ENCODE data around the gene SOD3. TPM values are rescaled to one million over a fixed set of nuclear protein-coding genes. Genes with fewer than 3 reads are reported as not detected.

The SOD3 gene
- total RNA-seq, 1 experiment from 2014 or later = 4.1 TPM

DNA sequence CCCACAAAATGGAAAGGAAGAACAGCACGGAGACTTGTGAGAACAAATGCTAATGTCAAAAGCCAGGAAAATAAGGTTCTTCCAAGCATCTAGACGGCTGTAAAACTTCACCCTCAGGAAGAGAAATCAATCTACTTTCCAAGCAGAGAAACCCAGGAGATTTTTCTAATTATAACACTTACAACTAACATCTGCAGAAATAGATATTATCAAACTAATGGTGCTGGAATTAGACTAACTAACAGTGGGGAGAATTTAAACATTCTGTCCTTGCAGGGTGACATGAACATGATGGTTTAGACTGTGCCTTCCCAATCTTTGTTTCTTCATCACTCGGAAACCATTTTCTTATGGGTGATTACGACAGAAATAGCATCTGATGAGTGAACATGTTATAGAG, 40.3 kb downstream of the SOD3 start (continued):
- TF ChIP-seq AR (CRISPR knock-in tag; IDR thresholded peaks at IDR 0.05) (no peak), ZNF232 (CRISPR knock-in tag; IDR thresholded peaks at IDR 0.05) (no peak)
- TF ChIP-seq, protein P1, sequence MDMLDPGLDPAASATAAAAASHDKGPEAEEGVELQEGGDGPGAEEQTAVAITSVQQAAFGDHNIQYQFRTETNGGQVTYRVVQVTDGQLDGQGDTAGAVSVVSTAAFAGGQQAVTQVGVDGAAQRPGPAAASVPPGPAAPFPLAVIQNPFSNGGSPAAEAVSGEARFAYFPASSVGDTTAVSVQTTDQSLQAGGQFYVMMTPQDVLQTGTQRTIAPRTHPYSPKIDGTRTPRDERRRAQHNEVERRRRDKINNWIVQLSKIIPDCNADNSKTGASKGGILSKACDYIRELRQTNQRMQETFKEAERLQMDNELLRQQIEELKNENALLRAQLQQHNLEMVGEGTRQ (CRISPR knock-in tag; IDR thresholded peaks at IDR 0.05) = no peak

DNA sequence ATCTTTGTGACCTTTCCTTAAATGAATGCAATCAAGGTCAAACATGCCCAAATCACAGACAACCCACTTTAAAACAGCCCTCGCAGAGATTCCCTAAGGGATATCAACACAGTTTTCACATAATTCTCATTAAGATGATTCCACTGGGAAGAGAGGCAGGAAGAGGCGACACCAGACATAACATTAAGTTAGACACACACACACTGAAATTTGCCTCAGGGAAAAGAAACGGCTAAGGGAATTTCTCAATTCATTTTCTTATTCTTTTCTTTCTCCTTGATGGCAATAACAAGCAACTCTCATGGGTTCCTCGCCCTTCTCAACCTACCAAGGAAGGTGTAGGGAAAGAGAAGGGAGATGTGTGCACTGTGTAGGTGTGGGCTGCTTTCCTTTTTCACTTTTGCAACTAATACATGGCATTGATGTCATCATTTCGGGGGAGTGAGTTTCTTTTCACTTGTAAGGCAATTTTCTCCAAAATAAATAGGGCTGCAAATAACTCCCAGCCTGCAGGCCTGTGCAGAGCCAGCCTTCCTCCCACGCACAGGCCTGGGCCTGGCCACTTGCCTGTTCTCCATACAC, 41.4 kb downstream of the SOD3 start:
- CTCF ChIA-PET = interaction anchor here (0.6 kb wide), 1 partner anchor 203 kb away, joined by 3 read pairs; no protein-coding TSS in a partner anchor

More for the DNA sequence above, 41.4 kb downstream of the SOD3 start:
- Mint-ChIP-seq H3K36me3 (no peaks in the 10 kb centered on the region), H3K4me3 (no peak overlapping the region), H3K27ac (no peak overlapping the region), H3K27me3 (ENCODE audit: low read depth) (no peaks in the 10 kb centered on the region), H3K9me3 (no peaks in the 10 kb centered on the region), H3K4me1 (no peaks in the 10 kb centered on the region)
- TF ChIP-seq FOXK1 (CRISPR knock-in tag; IDR thresholded peaks at IDR 0.05) (no peak), ATF6 (CRISPR knock-in tag; IDR thresholded peaks at IDR 0.05) (no peak), OVOL2 (CRISPR knock-in tag; IDR thresholded peaks at IDR 0.05; ENCODE audit: borderline replicate concordance) (no peak), AR (CRISPR knock-in tag; IDR thresholded peaks at IDR 0.05) (no peak), ETV6 (CRISPR knock-in tag; IDR thresholded peaks at IDR 0.05) (no peak), E2F4 (CRISPR knock-in tag; IDR thresholded peaks at IDR 0.05; ENCODE audit: borderline replicate concordance, low read depth) (no peak), ZNF219 (CRISPR knock-in tag; IDR thresholded peaks at IDR 0.05; ENCODE audit: borderline replicate concordance) (no peak)
- TF ChIP-seq, protein P2, sequence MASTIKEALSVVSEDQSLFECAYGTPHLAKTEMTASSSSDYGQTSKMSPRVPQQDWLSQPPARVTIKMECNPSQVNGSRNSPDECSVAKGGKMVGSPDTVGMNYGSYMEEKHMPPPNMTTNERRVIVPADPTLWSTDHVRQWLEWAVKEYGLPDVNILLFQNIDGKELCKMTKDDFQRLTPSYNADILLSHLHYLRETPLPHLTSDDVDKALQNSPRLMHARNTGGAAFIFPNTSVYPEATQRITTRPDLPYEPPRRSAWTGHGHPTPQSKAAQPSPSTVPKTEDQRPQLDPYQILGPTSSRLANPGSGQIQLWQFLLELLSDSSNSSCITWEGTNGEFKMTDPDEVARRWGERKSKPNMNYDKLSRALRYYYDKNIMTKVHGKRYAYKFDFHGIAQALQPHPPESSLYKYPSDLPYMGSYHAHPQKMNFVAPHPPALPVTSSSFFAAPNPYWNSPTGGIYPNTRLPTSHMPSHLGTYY (CRISPR knock-in tag; IDR thresholded peaks at IDR 0.05) = no peak
- ATAC-seq (no peak), DNase-seq (ENCODE audit: low spot score) (no peak)
- POLR2A ChIA-PET = no interaction called here
